ENCODE results near the gene SCN9A.

The SCN9A gene

DNA sequence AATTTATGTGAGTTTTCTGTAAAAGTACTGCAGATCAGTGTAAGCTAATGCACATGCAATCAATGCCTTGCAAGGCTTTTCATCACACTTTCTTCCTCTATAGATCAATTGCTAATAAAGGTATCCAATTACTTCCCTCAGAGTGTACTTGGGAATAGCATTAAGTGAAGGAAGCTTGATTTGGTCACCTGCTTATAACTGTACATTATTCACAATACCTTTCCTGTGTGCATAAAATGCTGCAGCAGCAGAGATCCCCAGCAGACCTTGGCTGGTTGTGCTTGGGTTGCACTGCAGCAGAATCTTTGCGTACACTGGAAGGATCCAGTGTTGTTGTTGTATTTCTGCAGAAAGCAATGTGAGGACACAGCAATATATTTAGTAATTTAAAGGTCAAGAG is 18.5 kb upstream of the SCN9A start:
- no peak for TF ChIP-seq CTCF (IDR thresholded peaks at IDR 0.05; ENCODE audit: control extremely low read depth, extremely low read depth, low read depth, missing control alignments)
- CTCF ChIA-PET = interaction anchor here (2.4 kb wide), 1 partner anchor 9 kb away, joined by 7 read pairs; no protein-coding TSS in a partner anchor
- POLR2A ChIA-PET = no interaction called here

GRCh38 chr2:166393008-166393407 is 17.3 kb upstream of the SCN9A start:
- POLR2A ChIA-PET = no interaction called here
- CTCF ChIA-PET = no interaction called here
- TF ChIP-seq CTCF (IDR thresholded peaks at IDR 0.05; ENCODE audit: control extremely low read depth, extremely low read depth, low read depth, missing control alignments) = no peak
- no peak for DNase-seq (ENCODE audit: extremely low spot score)

More for the DNA sequence above, 18.5 kb upstream of the SCN9A start:
- no peak for DNase-seq (ENCODE audit: extremely low spot score)

- TF ChIP-seq CTCF (IDR thresholded peaks at IDR 0.05; ENCODE audit: control extremely low read depth, extremely low read depth, low read depth, missing control alignments) = no peak
- ChIA-PET CTCF (interaction anchor here (1.4 kb wide), 1 partner anchor 15 kb away, joined by 5 read pairs; no protein-coding TSS in a partner anchor), POLR2A (no interaction called here)
- DNase-seq (ENCODE audit: extremely low spot score) = no peak
Observed at GRCh38 chr2:166388481-166389070, 12.8 kb upstream of the SCN9A start.

DNA sequence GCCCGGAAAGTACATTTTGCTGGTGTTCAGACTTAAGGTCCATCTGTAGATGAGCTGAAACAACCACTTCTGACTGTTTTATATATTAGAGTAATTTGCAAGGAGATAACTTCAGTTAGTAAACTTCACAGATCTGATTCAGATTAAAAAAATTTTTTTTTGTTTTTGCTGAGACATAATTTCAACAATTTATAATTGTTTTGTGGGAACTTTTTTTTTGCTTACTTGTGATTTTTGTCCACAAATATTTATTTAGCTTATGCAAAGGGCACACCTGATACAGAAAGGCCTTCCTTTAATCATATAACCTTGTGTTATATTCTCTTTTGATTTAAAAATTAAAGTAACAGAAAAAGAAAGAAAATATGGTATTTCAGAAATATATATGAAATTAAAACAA is 9.6 kb upstream of the SCN9A start:
- ChIA-PET POLR2A (no interaction called here), CTCF (interaction anchor here (0.7 to 2.3 kb wide), 6 partner anchors 9 to 1734 kb away, joined by 3 to 7 read pairs (median 3); no protein-coding TSS in a partner anchor)
- no peak for DNase-seq (ENCODE audit: extremely low spot score)
- TF ChIP-seq CTCF (IDR thresholded peaks at IDR 0.05; ENCODE audit: control extremely low read depth, extremely low read depth, low read depth, missing control alignments) = no peak

DNA sequence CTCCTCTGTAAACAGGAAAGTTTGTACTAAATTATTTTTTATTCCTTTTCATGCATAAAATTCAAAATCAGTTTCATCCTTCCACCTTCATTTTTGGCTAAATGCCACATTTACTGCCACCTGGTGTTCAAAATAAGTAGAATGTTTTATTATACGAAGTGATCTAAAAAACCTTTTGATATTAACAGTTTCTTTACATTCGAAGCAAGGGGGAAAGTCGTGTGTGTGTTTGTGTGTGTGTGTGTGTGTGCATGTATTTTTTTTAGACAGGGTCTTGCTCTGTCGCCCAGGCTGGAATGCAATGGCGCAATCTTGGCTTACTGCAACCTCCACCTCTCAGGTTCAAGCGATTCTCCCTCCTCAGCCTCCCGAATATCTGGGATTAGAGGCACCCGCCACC is 9.0 kb upstream of the SCN9A start:
- ChIA-PET CTCF (interaction anchor here (1.0 to 2.3 kb wide), 4 partner anchors 10 to 1734 kb away, joined by 3 to 7 read pairs (median 3); no protein-coding TSS in a partner anchor), POLR2A (no interaction called here)
- no peak for TF ChIP-seq CTCF (IDR thresholded peaks at IDR 0.05; ENCODE audit: control extremely low read depth, extremely low read depth, low read depth, missing control alignments)
- no peak for DNase-seq (ENCODE audit: extremely low spot score)

GRCh38 chr2:166382448-166382847 is 6.7 kb upstream of the SCN9A start:
- no peak for TF ChIP-seq CTCF (IDR thresholded peaks at IDR 0.05; ENCODE audit: control extremely low read depth, extremely low read depth, low read depth, missing control alignments)
- no peak for DNase-seq (ENCODE audit: extremely low spot score)
- ChIA-PET POLR2A (no interaction called here), CTCF (interaction anchor here (1.4 kb wide), 1 partner anchor 13 kb away, joined by 3 read pairs; no protein-coding TSS in a partner anchor)
